HepG2 (cell line): ENCODE results near the gene HILPDA. TPM values are rescaled to one million over a fixed set of nuclear protein-coding genes. Genes with fewer than 3 reads are reported as not detected.

Experiments used
- ATAC-seq: fragments of 200-7000 bp; cut with Tn5 transposase; 3 replicates; pipeline ENCODE4 v1.9.1; 2020; ENCODE audit warnings: mild to moderate bottlenecking, moderate library complexity
- BruUV-seq: library from RNA; stranded (reverse); fragments of 400-500 nt; replicated peaks from 2 replicates; lab custom pipeline; 2021; lab: Mats Ljungman, UMichigan
- CTCF ChIA-PET: fragments of 300-600 bp; formaldehyde crosslinking; extraction: SDS; loops from one replicate; lab custom pipeline; 2021; ENCODE audit warnings: low total read pairs, inconsistent platforms, low intra/inter-chr PET ratio; lab: Yijun Ruan, JAX
- POLR2A ChIA-PET: fragments of 350-600 bp; sonication (Branson Sonifier 250); formaldehyde crosslinking; loops from one replicate; lab custom pipeline; 2020; ENCODE audit warnings: antibody characterized with exemption, inconsistent platforms; lab: Yijun Ruan, JAX
- DNase-seq: peaks from one replicate; pipeline ENCODE4 v3.0.0-alpha.2; 2015; ENCODE audit warnings: low spot score
- FAIRE-seq: peaks from 3 replicates; lab custom pipeline; 2011; peaks lifted over from hg19 to GRCh38; lab: Jason Lieb, UNC
- H2AFZ ChIP-seq: one replicate; pipeline ENCODE4 v1.6.1; 2011; ENCODE audit warnings: low read length, inconsistent platforms
- H3K27ac ChIP-seq: fragments of 300-600 bp; 3 replicates; pipeline ENCODE4 v1.8.0; 2011; ENCODE audit warnings: mixed run types, mild to moderate bottlenecking, mixed read lengths, low read length, inconsistent platforms; ENCODE audit not compliant: insufficient read depth; ENCODE audit errors: extremely low read length
- H3K27me3 ChIP-seq, 2 experiments: fragments of 200-600 bp in 1 of 2; 2 replicates in 1 of 2; 3 replicates in 1 of 2; pipeline versions ENCODE4 v1.6.0 to v1.8.0; 2011; ENCODE audit warnings: low read length in 2 of 2, mild to moderate bottlenecking in 2 of 2, moderate library complexity in 2 of 2, inconsistent platforms in 1 of 2; ENCODE audit not compliant: insufficient read depth in 2 of 2, control insufficient read depth in 1 of 2
- H3K36me3 ChIP-seq, 2 experiments: fragments of 200-600 bp in 1 of 2; replicated peaks in 1 of 2; 2 replicates in 1 of 2; 3 replicates in 1 of 2; pipeline versions ENCODE4 v1.5.1 to v1.8.0; 2011; ENCODE audit warnings: low read length in 2 of 2, inconsistent platforms in 1 of 2; ENCODE audit not compliant: insufficient read depth in 2 of 2, control insufficient read depth in 1 of 2
- H3K4me1 ChIP-seq: 2 replicates; pipeline ENCODE4 v1.5.1; 2012; ENCODE audit warnings: low read length, inconsistent platforms; ENCODE audit not compliant: insufficient read depth
- H3K4me2 ChIP-seq: 2 replicates; pipeline ENCODE4 v1.6.0; 2011; ENCODE audit warnings: low read depth, low read length, inconsistent platforms
- H3K4me3 ChIP-seq, 3 experiments: fragments of 200-600 bp in 1 of 3; sonication (generic), shearing (Covaris generic) in 1 of 3; replicated peaks in 1 of 3; 2 replicates each; pipeline ENCODE4 v1.5.1; 2011 to 2016; ENCODE audit warnings: low read length in 3 of 3, inconsistent platforms in 2 of 3, low read depth in 2 of 3, mild to moderate bottlenecking in 2 of 3, control low read depth in 1 of 3, mixed read lengths in 1 of 3; ENCODE audit not compliant: insufficient read depth in 1 of 3
- H3K79me2 ChIP-seq: one replicate; pipeline ENCODE4 v1.6.1; 2011; ENCODE audit warnings: low read length, inconsistent platforms; ENCODE audit not compliant: insufficient read depth
- H3K9ac ChIP-seq: 2 replicates; pipeline ENCODE4 v1.6.0; 2011; ENCODE audit warnings: mild to moderate bottlenecking, low read depth, low read length, inconsistent platforms; ENCODE audit not compliant: insufficient read depth
- H3K9me3 ChIP-seq: 2 replicates; pipeline ENCODE4 v1.5.1; 2012; ENCODE audit warnings: mild to moderate bottlenecking, low read length
- H4K20me1 ChIP-seq: 2 replicates; pipeline ENCODE4 v1.6.0; 2011; ENCODE audit warnings: inconsistent platforms, mild to moderate bottlenecking, low read length, moderate library complexity; ENCODE audit not compliant: insufficient read depth
- ARID3A ChIP-seq: IDR thresholded peaks from 2 replicates; pipeline ENCODE4 v1.6.1; 2012; ENCODE audit warnings: low read depth, low read length, improper control_type of control experiment
- BCL3 ChIP-seq: sonication (generic); formaldehyde crosslinking; IDR thresholded peaks from 2 replicates; pipeline ENCODE4 v1.5.1; 2020; ENCODE audit warnings: mild to moderate bottlenecking, missing genetic modification reagents, moderate library complexity
- CTCF ChIP-seq: sonication (generic); formaldehyde crosslinking; IDR thresholded peaks from 2 replicates; pipeline ENCODE4 v1.5.0; 2020; ENCODE audit warnings: mild to moderate bottlenecking, missing genetic modification reagents, moderate library complexity
- MIXL1 ChIP-seq: IDR thresholded peaks from 2 replicates; pipeline ENCODE4 v1.6.1; 2016
- NFYB ChIP-seq: sonication (generic); formaldehyde crosslinking; IDR thresholded peaks from 2 replicates; pipeline ENCODE4 v1.4.0; 2020; ENCODE audit warnings: missing genetic modification reagents
- SMC3 ChIP-seq: IDR thresholded peaks from 2 replicates; pipeline ENCODE4 v1.6.1; 2011; ENCODE audit warnings: low read length, improper control_type of control experiment
- STAG1 ChIP-seq: sonication (generic); formaldehyde crosslinking; IDR thresholded peaks from 2 replicates; pipeline ENCODE4 v1.4.0; 2020; ENCODE audit warnings: missing genetic modification reagents
- ZBTB43 ChIP-seq: sonication (generic); formaldehyde crosslinking; conservative IDR thresholded peaks from 2 replicates; pipeline ENCODE4 v1.4.0; 2020; ENCODE audit warnings: missing genetic modification reagents
- ZNF318 ChIP-seq: sonication (generic); formaldehyde crosslinking; IDR thresholded peaks from 2 replicates; pipeline ENCODE4 v1.4.0; 2020; ENCODE audit warnings: mild to moderate bottlenecking, missing genetic modification reagents
- WGBS: methylation state at CpG from one replicate; pipeline ENCODE4 v1.1.6; 2017; ENCODE audit warnings: low lambda C conversion rate; 5-methylcytosine and 5-hydroxymethylcytosine counted together
- in situ Hi-C: cut with HindIII; loops from 2 replicates; pipeline ENCODE4 v1.10.0; 2017; ENCODE audit warnings: low pct_unique_long_range_greater_than_20kb; ENCODE audit not compliant: extremely low pct_ligation_motif_present
- intact Hi-C: fragments of 100-400 bp; cut with micrococcal nuclease; formaldehyde crosslinking; loops from one replicate; pipeline ENCODE4 v1.10.0; 2022; ENCODE audit not compliant: unreplicated experiment
- polyA plus RNA-seq, 8 experiments: library from polyadenylated mRNA; depleted of rRNA in 3 of 8; stranded (reverse) in 7 of 8; unstranded in 1 of 8; fragments of >200 nt; fragmentation: Illumina TruSeq in 4 of 8; extraction: Trizol in 4 of 8; gene quantifications; 2 replicates each; pipeline versions ENCODE4 v1.2.1 to v1.2.3, GENCODE V29; 2011 to 2016; ENCODE audit warnings: low read depth in 4 of 8, missing spikeins in 1 of 8, mixed read lengths in 1 of 8; ENCODE audit not compliant: insufficient read depth in 1 of 8
- total RNA-seq, 5 experiments: library from RNA; depleted of rRNA; stranded (reverse); fragments of >200 nt; fragmentation: Illumina TruSeq; extraction: Trizol; gene quantifications; 2 replicates each; pipeline ENCODE4 v1.2.3, GENCODE V29; 2016; ENCODE audit warnings: low read depth in 1 of 5

HILPDA gene
- total and polyA plus RNA-seq, 2 of the 13 experiments (the other 11 are each of a cell fraction or from before 2014, with no cell fraction given), result 11.1 to 44.0 TPM

- intact Hi-C loops (loop anchor here (1.0 kb wide), 1 partner anchor 61 kb away; no protein-coding TSS in a partner anchor), in situ Hi-C loops (loop anchor here (5.0 kb wide), 2 partner anchors 37 to 62 kb away; no protein-coding TSS in a partner anchor)
- ChIA-PET CTCF (interaction anchor here (6.8 kb wide), 1 partner anchor 31 kb away, joined by 140 read pairs; no protein-coding TSS in a partner anchor), POLR2A (interaction anchor here (1.0 to 1.5 kb wide), 4 partner anchors 24 to 36 kb away, joined by 3 to 7 read pairs (median 4); no protein-coding TSS in a partner anchor)
- Histone ChIP-seq H4K20me1 (peaks cover 8% of the 10 kb centered on the region), H3K36me3 (no peaks in the 10 kb centered on the region), H3K4me2 (no peak overlapping the region), H2AFZ (no peak overlapping the region), H3K9me3 (no peaks in the 10 kb centered on the region), H3K27ac (no peak overlapping the region), H3K9ac (no peak overlapping the region), H3K4me1 (peaks cover 47% of the 10 kb centered on the region), H3K79me2 (peaks cover 15% of the 10 kb centered on the region), H3K27me3 (peaks cover 0 to 3% of the 10 kb centered on the region in 2 experiments; a peak in 1 of 5 replicates), H3K4me3 (no peak overlapping the region)
- DNase-seq, result peak; percentile 53
- peak; percentile 40 for ATAC-seq
- BruUV-seq, result no TSS peak
- FAIRE-seq, result no peak
- 77% methylated on average over 5 of the region's 5 CpGs for WGBS
- TF ChIP-seq MIXL1, result peak; percentile 55; the same call in 1 of the 2 replicates
- TF ChIP-seq ZBTB43 (CRISPR knock-in tag), result no peak
- TF ChIP-seq NFYB, result peak; percentile 57; the same call in 1 of the 2 replicates
- TF ChIP-seq ARID3A, result 0 out of 2 replicates have a peak, but pooled peaks have one; percentile 46
- no peak for TF ChIP-seq BCL3 (CRISPR knock-in tag)
- TF ChIP-seq SMC3, result peak; percentile 64
- peak; percentile 71 for TF ChIP-seq CTCF (CRISPR knock-in tag)
- TF ChIP-seq STAG1 (CRISPR knock-in tag), result peak; percentile 60
- TF ChIP-seq ZNF318 (CRISPR knock-in tag), result no peak
Measured at GRCh38 chr7:128459394-128459878, 3.8 kb downstream of the HILPDA start.
